ENCODE measurements around the gene PRR7. TPM values are rescaled to one million over a fixed set of nuclear protein-coding genes. Genes with fewer than 3 reads are reported as not detected.

Gene PRR7
- total and polyA plus RNA-seq, 4 donors = 0.17 to 1.4 (median 0.49) TPM

DNA sequence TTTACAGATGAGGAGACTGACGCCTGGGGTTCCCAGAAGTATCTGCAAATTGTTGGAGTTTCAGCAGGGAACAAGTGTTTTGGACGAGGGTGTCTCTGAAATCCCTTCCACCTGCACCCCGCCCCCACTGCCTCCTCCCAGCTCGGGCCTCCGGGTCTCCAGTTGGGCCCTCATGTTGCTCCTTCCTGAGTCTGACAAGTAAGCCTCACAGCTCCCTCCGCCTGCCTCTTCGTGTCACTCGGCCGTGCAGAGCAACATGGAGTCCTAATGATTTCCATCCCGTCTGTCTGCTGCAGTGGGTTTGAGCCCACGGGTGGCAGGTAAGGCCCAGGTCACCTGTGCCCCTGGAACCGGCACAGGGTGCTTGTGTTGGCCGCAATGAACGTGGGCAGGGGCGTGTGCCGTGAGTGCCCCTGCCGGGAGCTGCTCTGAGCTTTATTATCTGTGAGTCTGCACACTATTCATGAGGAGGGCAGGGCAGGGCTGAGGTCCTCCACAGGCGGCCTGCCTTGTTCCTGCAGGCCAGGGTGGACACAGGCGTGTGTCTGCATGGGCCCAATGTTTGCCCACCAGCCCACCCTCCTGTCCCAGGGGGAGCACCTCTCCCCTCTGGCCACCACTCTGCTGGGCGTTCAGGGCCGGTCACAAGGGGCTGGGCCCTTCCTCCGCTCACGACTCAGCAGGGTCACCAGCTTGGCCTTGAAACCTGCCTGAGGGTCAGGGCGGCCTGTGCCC lies 56.9 kb downstream of the PRR7 start:
- WGBS = 84% methylated on average over 24 of the region's 24 CpGs

GRCh38 chr5:177504086-177505056 lies 57.8 kb downstream of the PRR7 start:
- no peak for DNase-seq (ENCODE audit: low spot score)

More for the DNA sequence above, 56.9 kb downstream of the PRR7 start:
- peaks cover 0 to 3% (median 2%) of the 10 kb centered on the region in 4 donors for H3K4me1 ChIP-seq (ENCODE audit: control insufficient read depth in 4 of 4, insufficient read depth in 4 of 4, low read length in 3 of 4)
- no peak overlapping the region for H3K4me3 ChIP-seq (ENCODE audit: low read depth in 1 of 3, low read length in 3 of 3)
- DNase-seq (ENCODE audit: low spot score) = no peak
- no peaks in the 10 kb centered on the region for H3K36me3 ChIP-seq (ENCODE audit: control insufficient read depth in 4 of 4, insufficient read depth in 3 of 4, low read depth in 1 of 4, low read length in 3 of 4)
- no peaks in the 10 kb centered on the region for H3K27me3 ChIP-seq (ENCODE audit: control insufficient read depth in 4 of 4, insufficient read depth in 4 of 4, low read length in 3 of 4)
- TF ChIP-seq NR2F2 (IDR thresholded peaks at IDR 0.05) (no peak), FOXA2 (IDR thresholded peaks at IDR 0.05) (no peak), SP1 (IDR thresholded peaks at IDR 0.05) (no peak), EGR1 (IDR thresholded peaks at IDR 0.05; ENCODE audit: low read depth in 2 of 2) (no peak), JUND (IDR thresholded peaks at IDR 0.05) (no peak)
- TF ChIP-seq, protein P1, sequence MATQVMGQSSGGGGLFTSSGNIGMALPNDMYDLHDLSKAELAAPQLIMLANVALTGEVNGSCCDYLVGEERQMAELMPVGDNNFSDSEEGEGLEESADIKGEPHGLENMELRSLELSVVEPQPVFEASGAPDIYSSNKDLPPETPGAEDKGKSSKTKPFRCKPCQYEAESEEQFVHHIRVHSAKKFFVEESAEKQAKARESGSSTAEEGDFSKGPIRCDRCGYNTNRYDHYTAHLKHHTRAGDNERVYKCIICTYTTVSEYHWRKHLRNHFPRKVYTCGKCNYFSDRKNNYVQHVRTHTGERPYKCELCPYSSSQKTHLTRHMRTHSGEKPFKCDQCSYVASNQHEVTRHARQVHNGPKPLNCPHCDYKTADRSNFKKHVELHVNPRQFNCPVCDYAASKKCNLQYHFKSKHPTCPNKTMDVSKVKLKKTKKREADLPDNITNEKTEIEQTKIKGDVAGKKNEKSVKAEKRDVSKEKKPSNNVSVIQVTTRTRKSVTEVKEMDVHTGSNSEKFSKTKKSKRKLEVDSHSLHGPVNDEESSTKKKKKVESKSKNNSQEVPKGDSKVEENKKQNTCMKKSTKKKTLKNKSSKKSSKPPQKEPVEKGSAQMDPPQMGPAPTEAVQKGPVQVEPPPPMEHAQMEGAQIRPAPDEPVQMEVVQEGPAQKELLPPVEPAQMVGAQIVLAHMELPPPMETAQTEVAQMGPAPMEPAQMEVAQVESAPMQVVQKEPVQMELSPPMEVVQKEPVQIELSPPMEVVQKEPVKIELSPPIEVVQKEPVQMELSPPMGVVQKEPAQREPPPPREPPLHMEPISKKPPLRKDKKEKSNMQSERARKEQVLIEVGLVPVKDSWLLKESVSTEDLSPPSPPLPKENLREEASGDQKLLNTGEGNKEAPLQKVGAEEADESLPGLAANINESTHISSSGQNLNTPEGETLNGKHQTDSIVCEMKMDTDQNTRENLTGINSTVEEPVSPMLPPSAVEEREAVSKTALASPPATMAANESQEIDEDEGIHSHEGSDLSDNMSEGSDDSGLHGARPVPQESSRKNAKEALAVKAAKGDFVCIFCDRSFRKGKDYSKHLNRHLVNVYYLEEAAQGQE (IDR thresholded peaks at IDR 0.05) = no peak
- no peak overlapping the region for H3K9ac ChIP-seq (ENCODE audit: low read depth in 1 of 2, low read length in 2 of 2)
- H3K27ac ChIP-seq (ENCODE audit: low read depth in 1 of 2, low read length in 2 of 2) = no peak overlapping the region
- no peaks in the 10 kb centered on the region for H3K9me3 ChIP-seq (ENCODE audit: control insufficient read depth in 4 of 4, low read length in 3 of 4)

More at GRCh38 chr5:177504086-177505056, 57.8 kb downstream of the PRR7 start:
- Histone ChIP-seq H3K4me1 (ENCODE audit: control insufficient read depth in 4 of 4, insufficient read depth in 4 of 4, low read length in 3 of 4) (peaks cover 0 to 3% (median 2%) of the 10 kb centered on the region in 4 donors), H3K4me3 (ENCODE audit: low read depth in 1 of 3, low read length in 3 of 3) (no peak overlapping the region), H3K27me3 (ENCODE audit: control insufficient read depth in 4 of 4, insufficient read depth in 4 of 4, low read length in 3 of 4) (no peaks in the 10 kb centered on the region), H3K36me3 (ENCODE audit: control insufficient read depth in 4 of 4, insufficient read depth in 3 of 4, low read depth in 1 of 4, low read length in 3 of 4) (no peaks in the 10 kb centered on the region), H3K9me3 (ENCODE audit: control insufficient read depth in 4 of 4, low read length in 3 of 4) (no peaks in the 10 kb centered on the region), H3K9ac (ENCODE audit: low read depth in 1 of 2, low read length in 2 of 2) (no peak overlapping the region), H3K27ac (ENCODE audit: low read depth in 1 of 2, low read length in 2 of 2) (no peak overlapping the region)
- TF ChIP-seq SP1 (IDR thresholded peaks at IDR 0.05) (no peak), EGR1 (IDR thresholded peaks at IDR 0.05; ENCODE audit: low read depth in 2 of 2) (no peak), TAF1 (conservative IDR thresholded peaks at IDR 0.05) (no peak), RAD21 (IDR thresholded peaks at IDR 0.05) (no peak), FOXA2 (IDR thresholded peaks at IDR 0.05) (no peak)
- TF ChIP-seq, protein P1 (IDR thresholded peaks at IDR 0.05) = no peak
- WGBS = 93% methylated on average over 47 of the region's 47 CpGs

Measured in liver (tissue), 9 donors.